Measurements from ENCODE around the gene SLBP. TPM values are rescaled to one million over a fixed set of nuclear protein-coding genes. Genes with fewer than 3 reads are reported as not detected.
A peak's percentile ranks its signal among the peaks of the same experiment; 100 is the strongest.

Gene SLBP
- total RNA-seq, 1 experiment from 2014 or later = 183 TPM

DNA sequence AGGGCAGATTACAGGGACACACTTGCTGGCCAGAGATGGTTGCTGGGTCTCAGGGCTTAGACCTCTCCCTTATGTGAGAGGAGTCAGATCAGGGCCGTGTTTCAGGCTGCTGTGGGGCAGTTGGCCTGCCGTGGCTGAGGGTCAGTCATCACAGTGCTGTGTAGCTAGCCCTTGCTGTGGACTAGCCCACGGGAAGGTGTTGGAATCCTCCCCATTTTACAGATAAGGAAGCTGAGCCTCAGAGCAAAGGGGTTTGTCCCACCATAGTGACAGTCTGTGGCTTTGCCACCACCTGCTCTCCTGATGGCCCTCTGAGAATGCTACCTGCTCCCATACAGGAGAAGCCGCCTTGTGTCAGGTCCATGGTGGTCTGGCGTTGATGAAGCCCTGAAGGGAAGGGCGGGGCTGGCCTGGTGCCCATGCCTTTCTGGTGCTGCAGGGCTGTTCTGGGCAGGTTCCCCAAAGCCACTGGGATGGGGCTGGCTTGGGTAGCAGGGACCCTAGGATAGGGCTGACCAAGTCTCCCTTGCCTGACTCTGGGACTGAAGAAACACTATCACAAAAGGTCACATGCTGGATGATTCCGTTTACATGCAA, 25.6 kb downstream of the SLBP start:
- no peak overlapping the region for H3K27ac ChIP-seq
- H3K9me3 ChIP-seq (replicated peaks) = no peaks in the 10 kb centered on the region
- 0 out of 2 replicates have a peak, but pooled peaks cover 6% of the 10 kb centered on the region for H3K4me1 ChIP-seq
- no peaks in the 10 kb centered on the region; the same call in 1 of the 2 replicates for H3K27me3 ChIP-seq
- DNase-seq = no peak
- H3K4me3 ChIP-seq = no peak overlapping the region
- peaks cover 13% of the 10 kb centered on the region for H3K36me3 ChIP-seq

DNA sequence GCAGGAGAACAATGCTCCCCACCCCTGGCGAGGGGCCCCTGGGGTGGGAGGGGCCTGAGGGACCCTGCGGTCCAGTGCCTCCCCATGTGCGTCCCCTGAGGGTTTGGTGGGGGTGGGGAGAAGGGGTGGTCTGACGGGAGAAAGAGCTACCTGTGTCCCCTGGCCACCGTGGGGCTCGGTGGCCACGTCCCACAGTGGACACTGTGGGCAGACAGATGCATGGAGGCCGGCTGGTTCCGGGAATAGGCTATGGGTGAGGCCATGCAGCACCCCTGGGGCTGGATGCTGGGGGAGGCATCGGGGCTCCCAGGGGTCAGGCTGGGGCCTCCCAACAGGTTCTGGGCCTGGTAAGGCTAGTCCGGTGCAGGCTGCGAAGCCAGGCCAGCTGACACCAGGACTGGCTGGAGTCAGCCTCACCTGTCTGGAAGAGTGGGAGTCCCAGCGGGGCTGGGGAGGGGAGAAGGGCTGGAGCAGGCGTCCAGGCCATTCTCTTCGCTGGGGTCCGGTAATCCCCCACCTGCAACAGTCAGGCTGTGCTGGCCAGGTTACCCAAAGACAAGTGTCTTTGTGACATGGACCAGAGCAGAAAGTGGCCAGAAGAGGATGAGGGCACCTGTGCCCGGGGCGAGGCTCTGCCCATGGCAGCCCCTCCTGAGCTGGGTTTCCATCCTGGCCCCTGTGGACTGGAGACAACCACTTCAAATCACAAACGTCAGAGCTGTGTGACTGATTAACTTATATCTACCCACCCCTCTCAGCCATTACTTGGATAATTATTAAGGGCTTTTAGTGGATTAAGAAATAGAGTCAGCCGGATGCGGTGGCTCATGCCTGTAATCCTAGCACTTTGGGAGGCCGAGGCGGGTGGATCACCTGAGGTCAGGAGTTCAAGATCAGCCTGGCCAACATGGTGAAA, 26.6 kb downstream of the SLBP start:
- DNase-seq = peak in 1 of 2 experiments; percentile 41
- no peak overlapping the region for H3K4me3 ChIP-seq
- no peak overlapping the region for H3K27ac ChIP-seq
- peaks cover 3% of the 10 kb centered on the region for H3K36me3 ChIP-seq
- H3K27me3 ChIP-seq = no peaks in the 10 kb centered on the region; the same call in 1 of the 2 replicates
- 0 out of 2 replicates have a peak, but pooled peaks cover 6% of the 10 kb centered on the region for H3K4me1 ChIP-seq
- H3K9me3 ChIP-seq (replicated peaks) = no peaks in the 10 kb centered on the region

DNA sequence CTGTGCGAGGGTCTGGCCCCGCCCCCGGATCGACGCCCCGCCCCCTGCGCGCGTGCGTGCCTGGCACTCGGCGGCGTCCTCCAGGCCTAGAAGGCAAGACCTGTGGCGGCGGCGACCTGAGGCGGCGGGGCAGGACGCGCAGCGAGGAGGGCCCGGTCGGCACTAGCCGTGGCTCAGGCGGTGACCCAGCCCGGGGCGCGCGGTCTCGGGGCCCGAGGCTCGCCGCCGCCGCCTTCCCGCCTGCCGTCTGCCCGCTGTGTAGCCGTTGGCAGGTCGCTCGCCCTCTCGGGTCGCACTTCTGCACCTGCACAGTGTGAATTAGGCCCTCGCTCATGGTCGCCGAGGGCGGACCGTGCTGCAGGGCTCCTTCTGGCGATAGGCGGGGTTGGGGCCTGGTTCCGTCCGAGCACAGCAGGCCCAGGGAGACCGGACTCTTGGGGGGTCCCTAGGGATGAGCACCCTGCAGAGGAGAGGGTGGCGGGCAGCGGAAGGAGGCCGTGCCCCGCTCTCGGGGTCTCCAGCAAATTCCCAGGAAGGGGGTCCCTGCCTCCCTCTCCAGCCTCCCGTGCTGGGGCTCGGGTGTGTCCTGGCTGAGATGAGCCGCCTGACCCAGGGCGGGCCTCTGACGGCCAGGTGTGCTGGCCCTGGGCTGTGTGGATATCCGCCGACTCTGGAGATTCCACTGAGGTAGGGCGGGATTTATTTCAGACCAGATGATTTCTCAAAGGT, 27.4 kb downstream of the SLBP start:
- Histone ChIP-seq H3K4me1 (0 out of 2 replicates have a peak, but pooled peaks cover 6% of the 10 kb centered on the region), H3K36me3 (no peaks in the 10 kb centered on the region), H3K27me3 (no peaks in the 10 kb centered on the region; the same call in 1 of the 2 replicates), H3K27ac (no peak overlapping the region), H3K9me3 (replicated peaks) (no peaks in the 10 kb centered on the region), H3K4me3 (no peak overlapping the region)
- no peak for DNase-seq

DNA sequence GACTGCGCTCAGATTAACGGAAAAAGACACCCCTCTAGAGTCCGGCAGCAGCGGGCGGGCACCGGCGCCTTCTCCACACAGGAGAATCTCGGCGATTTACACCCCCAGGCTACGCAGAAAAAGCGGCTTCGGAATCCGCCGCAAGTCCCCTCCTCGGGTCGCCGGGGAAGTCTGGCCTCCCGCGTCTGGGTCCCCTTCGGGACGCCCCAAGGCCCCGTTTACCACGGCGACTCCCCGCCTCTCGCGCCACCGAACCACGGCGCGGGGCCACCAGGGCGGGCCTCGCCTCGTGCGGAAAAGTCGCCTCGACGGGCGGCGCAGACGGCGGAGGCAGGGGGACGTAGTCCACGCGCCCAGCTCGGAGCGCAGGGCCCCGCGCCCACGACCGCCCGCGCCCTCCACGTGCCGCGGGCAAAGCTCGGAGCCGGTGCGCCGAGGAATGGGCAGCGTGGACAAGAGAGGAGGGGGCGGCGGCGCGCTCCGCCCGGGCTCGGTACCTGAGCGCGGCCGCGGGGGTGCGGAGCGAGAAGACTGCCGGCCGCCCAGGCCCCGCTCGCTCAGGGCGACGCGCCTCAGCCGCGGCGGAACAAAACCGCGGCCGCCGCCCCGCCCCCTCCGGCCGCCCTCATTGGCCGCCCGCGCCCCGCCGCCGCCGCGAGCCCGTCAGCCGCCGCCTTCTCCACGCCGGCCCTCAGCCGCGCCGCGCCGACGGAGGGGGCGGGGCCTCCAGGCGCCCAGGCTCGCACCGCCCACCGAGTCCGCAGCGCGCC, 28.2 kb downstream of the SLBP start, which contains the start of gene FAM53A:
Gene FAM53A, minus strand, starts transcription at position 578 of the 770 bp plus-strand sequence. CDS start 15,572 bp downstream, outside the sequence.
- H3K36me3 ChIP-seq = no peaks in the 10 kb centered on the region
- peak; percentile 45 to 66 for DNase-seq
- no peaks in the 10 kb centered on the region for H3K9me3 ChIP-seq (replicated peaks)
- no peak within 1 kb of the TSS for H3K27ac ChIP-seq
- no peaks in the 10 kb centered on the region; the same call in 1 of the 2 replicates for H3K27me3 ChIP-seq
- peak within 1 kb of the TSS; percentile 57 for H3K4me3 ChIP-seq
- 0 out of 2 replicates have a peak, but pooled peaks cover 6% of the 10 kb centered on the region for H3K4me1 ChIP-seq

DNA sequence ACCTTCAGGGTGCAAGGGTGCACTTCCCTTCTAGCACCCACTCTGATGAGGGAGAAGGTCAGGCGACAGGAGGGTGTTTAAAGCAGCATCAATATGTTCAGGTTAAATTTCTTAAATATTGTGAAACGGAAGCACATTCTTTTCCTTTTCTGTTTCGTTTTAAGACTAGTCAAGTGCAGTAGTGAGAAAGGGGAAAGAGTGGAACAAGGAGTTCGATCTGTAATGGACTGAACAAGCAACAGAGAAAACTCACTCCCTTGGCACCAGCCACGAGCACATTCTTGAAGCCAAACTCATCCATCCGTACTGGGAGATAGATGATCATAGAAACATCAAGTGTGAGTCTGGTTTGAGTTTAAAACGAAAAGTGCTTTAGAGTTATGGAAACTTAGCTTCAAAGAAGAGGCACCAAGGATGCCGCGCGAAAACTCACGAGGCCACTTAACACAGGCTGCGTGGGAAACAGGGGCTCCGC, 28.8 kb downstream of the SLBP start:
- Histone ChIP-seq H3K4me1 (0 out of 2 replicates have a peak, but pooled peaks cover 6% of the 10 kb centered on the region), H3K4me3 (peak overlapping the region; percentile 57), H3K27ac (no peak overlapping the region), H3K27me3 (no peaks in the 10 kb centered on the region; the same call in 1 of the 2 replicates), H3K9me3 (replicated peaks) (no peaks in the 10 kb centered on the region), H3K36me3 (no peaks in the 10 kb centered on the region)
- DNase-seq = no peak

- Histone ChIP-seq H3K27ac (no peak overlapping the region), H3K9me3 (replicated peaks) (no peaks in the 10 kb centered on the region), H3K36me3 (no peaks in the 10 kb centered on the region), H3K27me3 (no peaks in the 10 kb centered on the region; the same call in 1 of the 2 replicates), H3K4me3 (no peak overlapping the region), H3K4me1 (0 out of 2 replicates have a peak, but pooled peaks cover 6% of the 10 kb centered on the region)
- DNase-seq = no peak
Observed at GRCh38 chr4:1682860-1683259, 29.3 kb downstream of the SLBP start.

GRCh38 chr4:1678244-1678643, 33.9 kb downstream of the SLBP start:
- H3K27ac ChIP-seq = no peak overlapping the region
- no peaks in the 10 kb centered on the region for H3K9me3 ChIP-seq (replicated peaks)
- H3K36me3 ChIP-seq = no peaks in the 10 kb centered on the region
- H3K4me1 ChIP-seq = 0 out of 2 replicates have a peak, but pooled peaks cover 2% of the 10 kb centered on the region
- peaks cover 3% of the 10 kb centered on the region for H3K27me3 ChIP-seq
- no peak for DNase-seq
- no peak overlapping the region for H3K4me3 ChIP-seq

GRCh38 chr4:1676605-1677525, 35.3 kb downstream of the SLBP start:
- Histone ChIP-seq H3K27me3 (peaks cover 3% of the 10 kb centered on the region; the same call in 1 of the 2 replicates), H3K9me3 (replicated peaks) (no peaks in the 10 kb centered on the region), H3K4me1 (no peaks in the 10 kb centered on the region), H3K27ac (no peak overlapping the region), H3K4me3 (no peak overlapping the region), H3K36me3 (no peaks in the 10 kb centered on the region)
- no peak for DNase-seq

GRCh38 chr4:1675802-1676137, 36.3 kb downstream of the SLBP start:
- H3K36me3 ChIP-seq = no peaks in the 10 kb centered on the region
- DNase-seq = no peak
- no peaks in the 10 kb centered on the region for H3K4me1 ChIP-seq

DNA sequence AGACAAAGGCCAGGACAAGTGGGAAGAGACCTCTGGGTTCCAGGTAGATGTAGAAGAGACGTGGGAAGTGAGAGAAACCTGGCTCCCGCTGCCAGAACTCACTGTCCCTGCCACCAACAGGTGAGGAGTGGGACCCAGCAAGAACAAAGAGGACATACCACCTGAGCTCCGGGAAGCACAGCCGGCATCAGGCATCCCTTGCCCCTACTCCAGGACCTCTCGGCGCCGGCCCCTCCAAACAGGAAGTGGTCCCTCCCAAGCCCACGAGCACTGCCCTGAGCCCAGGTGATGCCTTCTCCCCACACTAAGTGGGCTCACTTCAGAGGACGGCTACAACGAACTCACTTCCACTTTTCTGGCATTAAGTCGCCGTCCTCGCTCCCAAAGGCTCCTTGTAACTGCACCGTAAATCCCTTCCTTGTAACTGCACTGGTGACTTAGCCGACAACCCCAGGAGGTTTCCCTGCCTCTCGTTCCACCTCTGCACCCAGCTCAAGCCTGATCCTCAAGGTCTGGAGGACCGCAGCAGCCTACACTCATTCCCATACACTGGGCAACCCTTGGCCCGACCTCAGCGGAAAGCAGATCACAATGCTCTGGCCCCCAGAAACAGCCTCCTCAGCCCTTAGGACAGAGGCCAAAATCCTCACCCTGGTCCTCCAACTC, 36.9 kb downstream of the SLBP start:
- Histone ChIP-seq H3K4me3 (no peak overlapping the region), H3K36me3 (no peaks in the 10 kb centered on the region), H3K27ac (no peak overlapping the region), H3K4me1 (no peaks in the 10 kb centered on the region), H3K27me3 (peaks cover 3% of the 10 kb centered on the region; the same call in 1 of the 2 replicates), H3K9me3 (replicated peaks) (no peaks in the 10 kb centered on the region)
- DNase-seq = no peak

More at GRCh38 chr4:1675802-1676137, 36.3 kb downstream of the SLBP start:
- no peaks in the 10 kb centered on the region for H3K9me3 ChIP-seq (replicated peaks)
- H3K27me3 ChIP-seq = peaks cover 3% of the 10 kb centered on the region; the same call in 1 of the 2 replicates
- H3K4me3 ChIP-seq = no peak overlapping the region
- H3K27ac ChIP-seq = no peak overlapping the region

- peaks cover 3% of the 10 kb centered on the region; the same call in 1 of the 2 replicates for H3K27me3 ChIP-seq
- no peak overlapping the region for H3K27ac ChIP-seq
- H3K4me1 ChIP-seq = no peaks in the 10 kb centered on the region
- H3K36me3 ChIP-seq = no peaks in the 10 kb centered on the region
- no peak for DNase-seq
- H3K9me3 ChIP-seq (replicated peaks) = no peaks in the 10 kb centered on the region
- no peak overlapping the region for H3K4me3 ChIP-seq
Observed at GRCh38 chr4:1674682-1675081, 37.4 kb downstream of the SLBP start.

- Histone ChIP-seq H3K36me3 (no peaks in the 10 kb centered on the region), H3K9me3 (replicated peaks) (no peaks in the 10 kb centered on the region), H3K4me3 (no peak overlapping the region), H3K27me3 (peaks cover 3% of the 10 kb centered on the region; the same call in 1 of the 2 replicates), H3K27ac (no peak overlapping the region), H3K4me1 (no peaks in the 10 kb centered on the region)
- DNase-seq = no peak
Observed at GRCh38 chr4:1673671-1674070, 38.4 kb downstream of the SLBP start.
